Measurements from ENCODE around the gene SPATS2L.

SPATS2L gene

DNA sequence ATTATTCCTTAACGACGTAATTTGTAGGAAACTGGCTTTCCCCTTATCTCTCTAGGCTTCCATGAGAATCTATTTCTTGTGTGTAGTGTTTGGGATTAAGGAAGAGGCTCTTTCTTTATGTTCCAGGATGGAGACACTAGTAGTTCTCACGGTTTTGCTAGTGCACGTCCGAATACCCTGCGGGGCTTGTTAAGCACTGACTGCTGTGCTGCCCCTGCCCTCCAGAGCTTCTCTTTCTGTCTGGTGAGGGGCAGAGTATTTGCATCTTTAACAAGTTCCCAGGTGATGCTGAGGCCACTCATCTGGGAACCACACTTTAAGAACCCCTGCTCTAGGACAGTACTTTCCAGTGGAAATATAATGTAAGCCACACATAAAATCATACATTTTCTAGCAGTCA, 76.4 kb downstream of the SPATS2L start:
- no peaks in the 10 kb centered on the region for H3K27me3 ChIP-seq (replicated peaks; ENCODE audit: insufficient read depth, low read length)
- peaks cover 84% of the 10 kb centered on the region for H3K79me2 ChIP-seq (ENCODE audit: low read length)
- H3K4me1 ChIP-seq (ENCODE audit: low read length), result peaks cover 53% of the 10 kb centered on the region
- H2AFZ ChIP-seq (ENCODE audit: low read length), result no peak overlapping the region
- no peak overlapping the region for H3K4me2 ChIP-seq (ENCODE audit: low read depth, low read length)
- no peaks in the 10 kb centered on the region for H3K36me3 ChIP-seq (replicated peaks; ENCODE audit: insufficient read depth, low read length)
- H3F3A ChIP-seq (ENCODE audit: insufficient read depth, low read length), result peaks cover 20% of the 10 kb centered on the region
- H3K9me2 ChIP-seq (replicated peaks; ENCODE audit: insufficient read depth, low read length), result no peaks in the 10 kb centered on the region
- no peak for DNase-seq
- H3K4me3 ChIP-seq (ENCODE audit: low read length), result no peak overlapping the region
- no peaks in the 10 kb centered on the region for H4K20me1 ChIP-seq (ENCODE audit: insufficient read depth, low read length)
- H3K9me3 ChIP-seq (replicated peaks; ENCODE audit: insufficient read depth, low read length), result no peaks in the 10 kb centered on the region
- H3K9ac ChIP-seq (ENCODE audit: low read length), result no peak overlapping the region
- no peak overlapping the region for H3K27ac ChIP-seq (ENCODE audit: low read length)
- TF ChIP-seq EZH2 (optimal IDR thresholded peaks at IDR 0.05; ENCODE audit: low read depth, low read length) (no peak), EZH2phosphoT487 (IDR thresholded peaks at IDR 0.05; ENCODE audit: low read length) (no peak)
- TF ChIP-seq, protein P1, sequence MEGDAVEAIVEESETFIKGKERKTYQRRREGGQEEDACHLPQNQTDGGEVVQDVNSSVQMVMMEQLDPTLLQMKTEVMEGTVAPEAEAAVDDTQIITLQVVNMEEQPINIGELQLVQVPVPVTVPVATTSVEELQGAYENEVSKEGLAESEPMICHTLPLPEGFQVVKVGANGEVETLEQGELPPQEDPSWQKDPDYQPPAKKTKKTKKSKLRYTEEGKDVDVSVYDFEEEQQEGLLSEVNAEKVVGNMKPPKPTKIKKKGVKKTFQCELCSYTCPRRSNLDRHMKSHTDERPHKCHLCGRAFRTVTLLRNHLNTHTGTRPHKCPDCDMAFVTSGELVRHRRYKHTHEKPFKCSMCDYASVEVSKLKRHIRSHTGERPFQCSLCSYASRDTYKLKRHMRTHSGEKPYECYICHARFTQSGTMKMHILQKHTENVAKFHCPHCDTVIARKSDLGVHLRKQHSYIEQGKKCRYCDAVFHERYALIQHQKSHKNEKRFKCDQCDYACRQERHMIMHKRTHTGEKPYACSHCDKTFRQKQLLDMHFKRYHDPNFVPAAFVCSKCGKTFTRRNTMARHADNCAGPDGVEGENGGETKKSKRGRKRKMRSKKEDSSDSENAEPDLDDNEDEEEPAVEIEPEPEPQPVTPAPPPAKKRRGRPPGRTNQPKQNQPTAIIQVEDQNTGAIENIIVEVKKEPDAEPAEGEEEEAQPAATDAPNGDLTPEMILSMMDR (IDR thresholded peaks at IDR 0.05; ENCODE audit: low read length), result no peak

- Histone ChIP-seq H3K4me1 (ENCODE audit: low read length) (peaks cover 47% of the 10 kb centered on the region), H3K79me2 (ENCODE audit: low read length) (peaks cover 78% of the 10 kb centered on the region), H3K9me2 (replicated peaks; ENCODE audit: insufficient read depth, low read length) (no peaks in the 10 kb centered on the region), H3F3A (ENCODE audit: insufficient read depth, low read length) (peaks cover 20% of the 10 kb centered on the region), H4K20me1 (ENCODE audit: insufficient read depth, low read length) (no peaks in the 10 kb centered on the region), H3K27ac (ENCODE audit: low read length) (no peak overlapping the region), H2AFZ (ENCODE audit: low read length) (no peak overlapping the region), H3K9me3 (replicated peaks; ENCODE audit: insufficient read depth, low read length) (no peaks in the 10 kb centered on the region), H3K4me3 (ENCODE audit: low read length) (no peak overlapping the region), H3K36me3 (replicated peaks; ENCODE audit: insufficient read depth, low read length) (no peaks in the 10 kb centered on the region), H3K9ac (ENCODE audit: low read length) (no peak overlapping the region), H3K4me2 (ENCODE audit: low read depth, low read length) (peak overlapping the region; percentile 35), H3K27me3 (replicated peaks; ENCODE audit: insufficient read depth, low read length) (no peaks in the 10 kb centered on the region)
- TF ChIP-seq EZH2 (optimal IDR thresholded peaks at IDR 0.05; ENCODE audit: low read depth, low read length) (no peak), EZH2phosphoT487 (IDR thresholded peaks at IDR 0.05; ENCODE audit: low read length) (no peak)
- TF ChIP-seq, protein P1 (IDR thresholded peaks at IDR 0.05; ENCODE audit: low read length), result no peak
- DNase-seq, result peak; percentile 82
Measured at GRCh38 chr2:200383380-200384110, 77.1 kb downstream of the SPATS2L start.

GRCh38 chr2:200385063-200385635, 78.7 kb downstream of the SPATS2L start:
- Histone ChIP-seq H3K4me1 (ENCODE audit: low read length) (peaks cover 39% of the 10 kb centered on the region), H3K36me3 (replicated peaks; ENCODE audit: insufficient read depth, low read length) (peaks cover 6% of the 10 kb centered on the region), H3K27me3 (replicated peaks; ENCODE audit: insufficient read depth, low read length) (no peaks in the 10 kb centered on the region), H4K20me1 (ENCODE audit: insufficient read depth, low read length) (no peaks in the 10 kb centered on the region), H3K79me2 (ENCODE audit: low read length) (peaks cover 62% of the 10 kb centered on the region), H3K9ac (ENCODE audit: low read length) (no peak overlapping the region), H3K27ac (ENCODE audit: low read length) (no peak overlapping the region), H3K9me2 (replicated peaks; ENCODE audit: insufficient read depth, low read length) (no peaks in the 10 kb centered on the region), H2AFZ (ENCODE audit: low read length) (no peak overlapping the region), H3F3A (ENCODE audit: insufficient read depth, low read length) (peaks cover 17% of the 10 kb centered on the region), H3K4me3 (ENCODE audit: low read length) (no peak overlapping the region), H3K9me3 (replicated peaks; ENCODE audit: insufficient read depth, low read length) (no peaks in the 10 kb centered on the region), H3K4me2 (ENCODE audit: low read depth, low read length) (no peak overlapping the region)
- TF ChIP-seq EZH2phosphoT487 (IDR thresholded peaks at IDR 0.05; ENCODE audit: low read length) (no peak), EZH2 (optimal IDR thresholded peaks at IDR 0.05; ENCODE audit: low read depth, low read length) (no peak)
- TF ChIP-seq, protein P1 (IDR thresholded peaks at IDR 0.05; ENCODE audit: low read length), result no peak
- DNase-seq, result no peak

Data from MM.1S (cell line).